Measurements from ENCODE around the gene PRADC1.
A peak's percentile ranks its signal among the peaks of the same experiment; 100 is the strongest.

PRADC1 gene

DNA sequence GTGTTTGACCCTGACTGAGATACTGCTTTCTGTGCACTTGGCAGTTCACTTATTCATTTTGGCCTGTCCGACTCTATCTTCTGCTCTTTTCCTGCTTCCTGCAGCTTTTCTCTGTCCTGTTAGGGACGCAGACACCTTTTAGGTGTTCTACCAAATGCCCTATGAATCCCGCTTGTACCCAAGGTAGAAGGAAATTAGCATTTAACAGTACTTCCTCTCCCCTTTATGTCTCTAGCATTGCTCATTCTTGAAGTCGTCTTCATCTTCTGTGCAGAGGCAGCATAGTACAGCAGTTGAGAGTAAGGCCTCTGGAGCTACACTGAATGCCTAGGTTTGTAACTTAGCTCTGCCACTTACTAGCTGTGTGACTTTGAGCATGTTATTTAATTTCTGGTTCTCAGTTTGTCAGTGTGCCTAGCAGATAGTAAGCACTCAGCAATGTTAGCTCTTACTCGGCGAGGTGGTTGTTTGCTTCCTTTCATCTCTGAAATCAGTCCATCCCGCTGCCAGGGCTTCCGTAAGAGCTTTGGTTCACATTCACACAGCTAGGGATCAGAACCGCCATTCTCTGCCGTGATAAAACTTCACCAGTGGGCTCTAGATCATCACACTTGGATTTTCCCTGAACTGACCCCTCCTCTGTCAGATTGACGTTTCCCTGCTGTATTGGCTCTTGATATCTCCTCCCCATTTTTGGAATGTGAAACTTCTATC lies 2.4 kb upstream of the PRADC1 start:
- no peaks in the 10 kb centered on the region for H3K27me3 ChIP-seq (ENCODE audit: control insufficient read depth, insufficient read depth, low read length)
- peak overlapping the region; percentile 78; the same call in 1 of the 2 replicates for H3K4me3 ChIP-seq (ENCODE audit: low read length)
- DNase-seq (ENCODE audit: low read depth, low spot score): no peak
- H3K36me3 ChIP-seq (ENCODE audit: control insufficient read depth, insufficient read depth, low read length): peaks cover 4% of the 10 kb centered on the region; the same call in 1 of the 2 replicates
- WGBS (ENCODE audit: insufficient coverage, insufficient read length): no CpG with 5 or more reads among the region's 11 CpGs
- peaks cover 2% of the 10 kb centered on the region; the same call in 1 of the 2 replicates for H3K4me1 ChIP-seq (ENCODE audit: control insufficient read depth, insufficient read depth, low read length)
- no peak overlapping the region for H3K27ac ChIP-seq (ENCODE audit: low read length)
- H3K9me3 ChIP-seq (ENCODE audit: control insufficient read depth, insufficient read depth, low read length): no peaks in the 10 kb centered on the region

DNA sequence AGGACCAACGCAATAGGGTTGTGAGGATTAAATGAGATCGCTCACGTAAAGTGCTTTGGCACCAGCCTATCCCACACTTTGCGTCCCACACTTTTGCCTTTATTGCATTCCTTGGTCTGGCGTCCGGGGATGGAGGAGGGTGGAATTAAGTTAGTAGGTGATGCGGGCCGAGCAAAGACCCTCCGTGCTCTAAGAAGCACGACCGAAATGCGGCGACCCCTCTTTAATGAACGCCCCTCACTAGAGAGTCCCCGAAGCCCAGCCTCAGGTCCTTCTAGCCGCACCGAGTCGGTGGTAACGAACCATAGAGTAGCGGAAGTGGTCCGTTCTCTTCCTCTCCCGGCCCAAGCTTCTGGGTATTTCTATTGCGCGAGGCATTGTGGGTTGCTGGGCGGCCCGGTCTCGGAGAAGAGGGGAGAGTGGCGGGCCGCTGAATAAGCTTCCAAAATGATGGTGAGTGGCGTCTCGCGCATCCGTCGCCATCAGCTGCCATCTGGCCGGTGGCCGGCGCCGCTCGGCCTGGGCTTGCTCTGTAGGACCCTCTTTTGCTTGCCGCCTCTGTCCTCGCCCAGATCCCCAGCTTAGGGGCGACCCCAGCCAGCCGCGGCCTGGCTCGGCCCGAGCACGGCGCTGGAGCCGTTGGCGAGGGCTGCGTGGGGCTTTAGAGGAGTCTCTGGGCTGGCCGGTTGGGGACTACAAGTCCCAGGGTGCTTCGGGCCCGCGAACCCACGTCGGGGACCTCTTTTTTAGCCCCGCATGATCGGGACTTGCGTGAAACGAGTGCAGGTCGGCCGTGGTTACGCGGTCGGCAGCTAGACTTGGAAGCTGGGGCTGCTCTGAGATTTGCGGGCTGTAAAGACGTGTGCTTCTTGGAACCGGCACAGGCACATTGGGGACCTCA lies 1.1 kb upstream of the PRADC1 start, which contains the start of gene CCT7:
TSS of gene CCT7 (plus strand) at position 377 of the 901 bp plus-strand sequence. CDS start at position 448, 71 bp downstream.
- Histone ChIP-seq H3K9me3 (ENCODE audit: control insufficient read depth, insufficient read depth, low read length) (no peaks in the 10 kb centered on the region), H3K27ac (ENCODE audit: low read length) (no peak within 1 kb of the TSS), H3K4me1 (ENCODE audit: control insufficient read depth, insufficient read depth, low read length) (peaks cover 2% of the 10 kb centered on the region; the same call in 1 of the 2 replicates), H3K4me3 (ENCODE audit: low read length) (peak within 1 kb of the TSS; percentile 78), H3K36me3 (ENCODE audit: control insufficient read depth, insufficient read depth, low read length) (no peaks in the 10 kb centered on the region), H3K27me3 (ENCODE audit: control insufficient read depth, insufficient read depth, low read length) (no peaks in the 10 kb centered on the region)
- peak; percentile 87 for DNase-seq (ENCODE audit: low read depth, low spot score)
- no CpG with 5 or more reads among the region's 69 CpGs for WGBS (ENCODE audit: insufficient coverage, insufficient read length)

DNA sequence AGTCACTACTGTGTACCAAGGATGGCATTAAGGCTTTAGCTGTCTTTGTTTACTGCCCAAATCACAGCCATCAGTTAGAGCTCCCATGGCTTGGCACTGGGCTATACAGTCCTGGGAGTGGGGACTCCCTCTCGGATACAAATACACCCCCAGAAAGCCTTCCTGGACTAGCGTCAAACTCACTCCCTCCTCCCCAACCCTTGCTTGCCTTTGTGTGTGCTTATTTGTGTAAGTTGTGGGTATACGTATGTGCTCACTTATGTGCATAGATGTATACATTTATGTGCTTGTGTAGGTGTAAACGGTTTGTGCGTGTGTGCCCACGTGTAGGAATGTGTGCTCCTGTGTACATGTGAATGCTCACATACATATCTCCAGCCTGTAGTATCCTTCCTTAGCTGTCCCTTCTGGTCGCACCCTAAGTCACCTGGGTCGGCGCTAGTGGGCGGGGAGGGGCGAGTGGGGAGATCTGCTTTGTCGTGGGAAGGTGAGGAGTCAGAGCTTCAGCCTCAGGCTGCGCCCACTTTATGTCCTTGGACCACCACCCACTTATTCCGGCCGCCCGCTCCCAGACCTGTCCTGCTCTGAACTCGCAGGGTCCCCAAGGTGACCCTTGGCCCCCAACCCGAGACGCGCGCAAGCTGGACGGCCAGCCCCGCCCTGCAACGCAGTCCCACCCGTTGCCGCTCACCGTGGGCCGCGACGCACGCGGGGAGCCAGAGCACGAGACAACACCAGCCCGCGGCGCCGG lies 461 bp downstream of the PRADC1 start:
- no peaks in the 10 kb centered on the region for H3K27me3 ChIP-seq (ENCODE audit: control insufficient read depth, insufficient read depth, low read length)
- peak overlapping the region; percentile 74 for H3K4me3 ChIP-seq (ENCODE audit: low read length)
- no peaks in the 10 kb centered on the region for H3K36me3 ChIP-seq (ENCODE audit: control insufficient read depth, insufficient read depth, low read length)
- peaks cover 2% of the 10 kb centered on the region; the same call in 1 of the 2 replicates for H3K4me1 ChIP-seq (ENCODE audit: control insufficient read depth, insufficient read depth, low read length)
- no peak for DNase-seq (ENCODE audit: low read depth, low spot score)
- no peak overlapping the region for H3K27ac ChIP-seq (ENCODE audit: low read length)
- H3K9me3 ChIP-seq (ENCODE audit: control insufficient read depth, insufficient read depth, low read length): no peaks in the 10 kb centered on the region
- no CpG with 5 or more reads among the region's 37 CpGs for WGBS (ENCODE audit: insufficient coverage, insufficient read length)

DNA sequence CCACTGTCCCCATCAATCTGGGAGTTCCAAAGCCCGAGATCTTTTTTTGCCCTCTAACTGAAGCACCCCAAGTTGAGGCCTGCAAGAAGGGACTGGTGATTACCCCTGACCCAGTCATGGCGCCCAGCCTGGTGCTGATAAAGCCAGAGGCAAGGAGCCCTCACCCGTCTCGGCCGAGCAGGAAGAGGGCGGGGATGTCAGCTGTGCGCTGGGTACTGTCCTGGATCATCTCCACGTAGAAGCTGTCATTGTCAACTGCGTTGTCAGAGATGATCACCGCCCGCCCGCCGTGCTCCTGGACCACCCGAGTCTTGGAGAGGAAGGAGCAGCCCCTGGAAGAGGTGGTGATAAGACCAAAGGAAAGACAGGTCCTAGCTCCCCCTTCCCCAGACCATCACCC lies 4.4 kb downstream of the PRADC1 start:
- Histone ChIP-seq H3K36me3 (ENCODE audit: control insufficient read depth, insufficient read depth, low read length) (peaks cover 6% of the 10 kb centered on the region), H3K27me3 (ENCODE audit: control insufficient read depth, insufficient read depth, low read length) (no peaks in the 10 kb centered on the region), H3K4me1 (ENCODE audit: control insufficient read depth, insufficient read depth, low read length) (peaks cover 2% of the 10 kb centered on the region; the same call in 1 of the 2 replicates), H3K9me3 (ENCODE audit: control insufficient read depth, insufficient read depth, low read length) (no peaks in the 10 kb centered on the region), H3K27ac (ENCODE audit: low read length) (no peak overlapping the region), H3K4me3 (ENCODE audit: low read length) (no peak overlapping the region)
- DNase-seq (ENCODE audit: low read depth, low spot score): no peak
- no CpG with 5 or more reads among the region's 14 CpGs for WGBS (ENCODE audit: insufficient coverage, insufficient read length)

DNA sequence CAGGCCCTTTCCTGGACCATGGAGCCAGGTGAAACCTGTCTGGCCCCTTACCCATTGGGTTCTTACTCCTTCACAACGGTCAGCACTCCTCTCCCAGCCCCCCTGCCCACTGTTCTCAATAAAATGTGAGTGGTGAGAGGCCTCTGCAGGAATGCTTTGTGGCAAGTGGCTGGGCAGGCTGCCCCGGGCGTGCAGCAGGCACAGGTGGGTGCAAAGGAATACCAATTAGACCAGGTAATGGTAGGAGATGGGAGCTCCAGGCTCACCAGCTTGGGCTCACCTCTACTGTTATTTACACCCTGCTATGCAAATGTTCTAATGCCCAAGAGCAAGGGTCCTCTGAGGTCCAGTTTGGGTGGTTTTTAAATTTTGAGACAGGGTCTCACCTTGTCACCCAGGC lies 6.0 kb downstream of the PRADC1 start:
- no CpG with 5 or more reads among the region's 3 CpGs for WGBS (ENCODE audit: insufficient coverage, insufficient read length)
- Histone ChIP-seq H3K27me3 (ENCODE audit: control insufficient read depth, insufficient read depth, low read length) (no peaks in the 10 kb centered on the region), H3K9me3 (ENCODE audit: control insufficient read depth, insufficient read depth, low read length) (no peaks in the 10 kb centered on the region), H3K4me1 (ENCODE audit: control insufficient read depth, insufficient read depth, low read length) (no peaks in the 10 kb centered on the region), H3K36me3 (ENCODE audit: control insufficient read depth, insufficient read depth, low read length) (peaks cover 13% of the 10 kb centered on the region), H3K4me3 (ENCODE audit: low read length) (no peak overlapping the region), H3K27ac (ENCODE audit: low read length) (no peak overlapping the region)
- DNase-seq (ENCODE audit: low read depth, low spot score): no peak

DNA sequence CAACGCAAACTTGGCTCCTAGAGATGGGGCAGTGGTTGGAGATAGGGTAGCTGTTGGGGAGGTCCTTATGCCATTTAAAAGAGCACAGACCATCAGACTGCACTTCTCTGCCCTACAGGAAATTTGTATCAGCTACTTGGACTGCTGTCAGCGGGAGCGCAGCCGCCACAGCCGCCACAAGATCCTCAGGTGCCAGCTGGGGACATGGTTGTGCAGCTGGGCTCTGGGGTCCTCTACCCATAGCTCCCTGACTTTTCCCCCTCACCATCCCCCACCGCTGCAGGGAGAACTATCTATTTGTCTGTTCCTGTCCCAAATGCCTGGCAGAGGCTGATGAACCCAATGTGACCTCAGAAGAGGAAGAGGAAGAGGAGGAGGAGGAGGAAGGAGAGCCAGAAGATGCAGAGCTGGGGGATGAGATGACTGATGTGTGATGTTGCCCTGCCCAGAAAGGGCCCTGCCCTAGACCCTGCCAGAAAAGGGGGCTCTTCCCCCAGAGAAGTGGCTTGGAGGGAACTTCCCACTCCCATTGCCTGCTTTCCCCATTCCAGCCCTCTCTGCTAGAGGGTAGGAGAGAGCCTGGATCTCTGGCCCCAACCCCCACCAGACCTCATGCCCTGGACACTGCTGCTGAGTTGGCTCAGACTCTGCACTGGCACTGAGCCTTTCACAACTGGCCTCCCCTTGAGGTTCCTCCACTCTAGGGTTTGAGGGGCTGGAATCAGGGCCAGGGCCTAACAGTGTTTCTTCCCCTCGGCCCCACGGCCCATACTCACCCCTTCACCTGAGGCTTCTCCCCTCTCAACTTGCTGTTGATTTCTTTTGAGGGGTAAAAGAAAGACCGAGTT lies 7.3 kb downstream of the PRADC1 start:
- Histone ChIP-seq H3K36me3 (ENCODE audit: control insufficient read depth, insufficient read depth, low read length) (peaks cover 16% of the 10 kb centered on the region), H3K4me3 (ENCODE audit: low read length) (no peak overlapping the region)
- WGBS (ENCODE audit: insufficient coverage, insufficient read length): no CpG with 5 or more reads among the region's 9 CpGs

DNA sequence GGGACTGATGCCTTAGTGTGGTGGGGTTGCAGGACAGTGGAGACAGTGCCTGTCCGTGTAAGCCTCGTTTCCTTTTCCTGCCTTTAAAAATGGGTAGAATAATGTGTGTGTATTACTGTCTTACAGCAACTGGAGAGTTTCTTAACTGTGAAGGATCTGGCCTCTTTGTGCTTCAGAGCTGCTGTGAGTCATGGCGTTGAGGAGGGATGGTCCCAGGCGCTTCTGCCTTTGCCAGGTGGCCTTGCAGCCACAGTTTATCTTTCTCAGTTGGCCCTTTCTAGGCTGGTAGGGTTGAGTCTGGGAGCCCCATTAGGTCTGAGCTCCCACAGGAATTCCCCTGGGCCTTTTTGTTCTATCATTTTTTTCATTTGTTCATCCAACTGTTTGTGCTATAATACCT lies 9.2 kb downstream of the PRADC1 start:
- H3K27ac ChIP-seq (ENCODE audit: low read length): no peak overlapping the region
- no peaks in the 10 kb centered on the region for H3K27me3 ChIP-seq (ENCODE audit: control insufficient read depth, insufficient read depth, low read length)
- H3K4me1 ChIP-seq (ENCODE audit: control insufficient read depth, insufficient read depth, low read length): no peaks in the 10 kb centered on the region
- H3K36me3 ChIP-seq (ENCODE audit: control insufficient read depth, insufficient read depth, low read length): peaks cover 16% of the 10 kb centered on the region
- no peaks in the 10 kb centered on the region for H3K9me3 ChIP-seq (ENCODE audit: control insufficient read depth, insufficient read depth, low read length)
- DNase-seq (ENCODE audit: low read depth, low spot score): no peak
- no peak overlapping the region for H3K4me3 ChIP-seq (ENCODE audit: low read length)
- WGBS (ENCODE audit: insufficient coverage, insufficient read length): no CpG with 5 or more reads among the region's 4 CpGs

More for the DNA sequence above, 7.3 kb downstream of the PRADC1 start:
- DNase-seq (ENCODE audit: low read depth, low spot score): no peak
- H3K9me3 ChIP-seq (ENCODE audit: control insufficient read depth, insufficient read depth, low read length): no peaks in the 10 kb centered on the region
- H3K27ac ChIP-seq (ENCODE audit: low read length): no peak overlapping the region
- H3K4me1 ChIP-seq (ENCODE audit: control insufficient read depth, insufficient read depth, low read length): no peaks in the 10 kb centered on the region
- H3K27me3 ChIP-seq (ENCODE audit: control insufficient read depth, insufficient read depth, low read length): no peaks in the 10 kb centered on the region

DNA sequence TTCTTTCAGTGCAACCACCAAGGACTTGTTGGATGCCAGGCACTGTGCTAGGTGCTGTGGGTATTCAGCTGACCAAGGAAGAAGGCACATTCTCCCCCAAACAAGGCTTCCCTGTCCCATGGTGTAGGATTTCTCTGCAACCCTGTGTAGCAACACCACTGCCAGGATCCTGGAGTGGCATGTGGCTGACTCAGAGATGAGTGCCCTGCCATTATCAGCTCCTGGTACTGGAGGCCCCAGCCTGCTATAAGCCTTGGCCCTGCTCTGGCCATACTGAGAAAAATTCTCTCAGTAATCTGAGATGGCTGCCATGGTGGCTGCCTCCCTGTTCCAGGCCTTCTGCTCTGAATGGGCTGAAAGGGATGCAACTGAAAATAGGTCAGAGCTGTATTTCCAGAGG lies 14.7 kb downstream of the PRADC1 start:
- peaks cover 9% of the 10 kb centered on the region; the same call in 1 of the 2 replicates for H3K36me3 ChIP-seq (ENCODE audit: control insufficient read depth, insufficient read depth, low read length)
- DNase-seq (ENCODE audit: low read depth, low spot score): no peak
- H3K27ac ChIP-seq (ENCODE audit: low read length): no peak overlapping the region
- no peaks in the 10 kb centered on the region for H3K27me3 ChIP-seq (ENCODE audit: control insufficient read depth, insufficient read depth, low read length)
- H3K4me1 ChIP-seq (ENCODE audit: control insufficient read depth, insufficient read depth, low read length): peaks cover 2% of the 10 kb centered on the region; the same call in 1 of the 2 replicates
- H3K4me3 ChIP-seq (ENCODE audit: low read length): no peak overlapping the region
- H3K9me3 ChIP-seq (ENCODE audit: control insufficient read depth, insufficient read depth, low read length): no peaks in the 10 kb centered on the region

DNA sequence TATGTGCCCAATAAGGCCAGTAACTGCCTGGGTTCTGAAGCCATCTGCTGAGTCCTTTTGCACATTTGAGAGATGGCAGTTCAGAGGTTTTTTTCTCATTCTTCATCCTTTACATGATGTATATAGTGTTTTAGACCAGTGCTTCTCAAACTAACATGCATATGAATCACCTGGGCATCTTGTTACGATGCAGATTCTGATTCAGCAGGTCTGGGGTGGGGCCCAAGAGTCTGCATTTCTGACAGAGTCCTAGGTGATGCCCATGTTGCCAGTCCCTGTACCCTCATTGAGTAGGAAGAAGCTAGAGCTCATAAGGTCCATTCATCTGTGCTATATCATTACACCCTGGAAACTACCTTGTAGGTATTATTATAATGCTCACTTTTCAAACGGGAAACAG lies 15.2 kb downstream of the PRADC1 start:
- Histone ChIP-seq H3K27me3 (ENCODE audit: control insufficient read depth, insufficient read depth, low read length) (no peaks in the 10 kb centered on the region), H3K9me3 (ENCODE audit: control insufficient read depth, insufficient read depth, low read length) (no peaks in the 10 kb centered on the region), H3K4me3 (ENCODE audit: low read length) (no peak overlapping the region), H3K4me1 (ENCODE audit: control insufficient read depth, insufficient read depth, low read length) (peaks cover 2% of the 10 kb centered on the region; the same call in 1 of the 2 replicates), H3K27ac (ENCODE audit: low read length) (no peak overlapping the region), H3K36me3 (ENCODE audit: control insufficient read depth, insufficient read depth, low read length) (peaks cover 7% of the 10 kb centered on the region; the same call in 1 of the 2 replicates)
- DNase-seq (ENCODE audit: low read depth, low spot score): no peak
- WGBS (ENCODE audit: insufficient coverage, insufficient read length): no CpG with 5 or more reads among the region's 2 CpGs
